GM19238 (cell line): ENCODE data around the gene CAMK1D.
"Not testable (repeated sequence)": the region's sequence is repeated elsewhere in the genome, so short reads cannot be mapped to it uniquely, and the experiment has no call there.

Source experiments
- DNase-seq: peaks from one replicate; pipeline ENCODE4 v3.0.0; 2011; ENCODE audit warnings: low spot score; ENCODE audit not compliant: insufficient read length

CAMK1D gene

GRCh38 chr10:12340371-12340770 is 9.0 kb upstream of the CAMK1D start:
- DNase-seq = no peak

GRCh38 chr10:12340937-12341336 is 8.4 kb upstream of the CAMK1D start:
- no peak for DNase-seq

- no peak for DNase-seq
Measured at GRCh38 chr10:12341526-12341925, 7.8 kb upstream of the CAMK1D start.

GRCh38 chr10:12344375-12345110 is 4.8 kb upstream of the CAMK1D start:
- no peak for DNase-seq

GRCh38 chr10:12346707-12347106 is 2.6 kb upstream of the CAMK1D start:
- no peak for DNase-seq

- DNase-seq = no peak
Measured at GRCh38 chr10:12348294-12348869, 965 bp upstream of the CAMK1D start.

- no peak for DNase-seq
Measured at GRCh38 chr10:12349629-12350166, 351 bp downstream of the CAMK1D start.

- peak; percentile 62 for DNase-seq
Measured at GRCh38 chr10:12350167-12350872, 973 bp downstream of the CAMK1D start.

GRCh38 chr10:12350925-12351324 is 1.6 kb downstream of the CAMK1D start:
- DNase-seq = no peak

GRCh38 chr10:12351447-12351846 is 2.1 kb downstream of the CAMK1D start:
- DNase-seq = no peak

- DNase-seq = no peak
Measured at GRCh38 chr10:12351889-12352288, 2.5 kb downstream of the CAMK1D start.

GRCh38 chr10:12353399-12354242 is 4.3 kb downstream of the CAMK1D start:
- DNase-seq = no peak

- DNase-seq = not testable (repeated sequence)
Measured at GRCh38 chr10:12354696-12355095, 5.3 kb downstream of the CAMK1D start.

- DNase-seq = no peak
Measured at GRCh38 chr10:12355384-12355783, 6.0 kb downstream of the CAMK1D start.

- DNase-seq = no peak
Measured at GRCh38 chr10:12357525-12358151, 8.3 kb downstream of the CAMK1D start.

GRCh38 chr10:12358863-12359564 is 9.7 kb downstream of the CAMK1D start:
- DNase-seq = no peak

- DNase-seq = no peak
Measured at GRCh38 chr10:12360461-12360860, 11.1 kb downstream of the CAMK1D start.

GRCh38 chr10:12361115-12361514 is 11.8 kb downstream of the CAMK1D start:
- not testable (repeated sequence) for DNase-seq

- no peak for DNase-seq
Measured at GRCh38 chr10:12364559-12364958, 15.2 kb downstream of the CAMK1D start.

- no peak for DNase-seq
Measured at GRCh38 chr10:12367272-12367671, 17.9 kb downstream of the CAMK1D start.
